Neural cell (in vitro differentiated cells): ENCODE results near the gene TBC1D16. TPM values are rescaled to one million over a fixed set of nuclear protein-coding genes. Genes with fewer than 3 reads are reported as not detected.

Experiments used
- H2AFZ ChIP-seq: fragments of 200-600, 300-800 bp; sonication (generic), shearing (Covaris generic); 2 replicates; pipeline ENCODE4 v1.6.0; 2014; ENCODE audit warnings: low read depth, mild to moderate bottlenecking, antibody characterized with exemption, low read length, moderate library complexity
- H3F3A ChIP-seq: fragments of 200-600 bp; shearing (Covaris generic); 2 replicates; pipeline ENCODE4 v1.6.1; 2016; ENCODE audit warnings: mild to moderate bottlenecking, moderate library complexity, mixed read lengths, antibody characterized with exemption, low read length; ENCODE audit not compliant: insufficient read depth, poor library complexity, severe bottlenecking
- H3K27ac ChIP-seq: fragments of 200-600, 300-800 bp; sonication (generic), shearing (Covaris generic); 2 replicates; pipeline ENCODE4 v1.5.1; 2014; ENCODE audit warnings: mild to moderate bottlenecking, low read length, moderate library complexity
- H3K27me3 ChIP-seq: fragments of 300-800, 200-600 bp; sonication (generic), shearing (Covaris generic); 2 replicates; pipeline ENCODE4 v1.6.0; 2014; ENCODE audit warnings: mild to moderate bottlenecking, low read depth, low read length, moderate library complexity; ENCODE audit not compliant: insufficient read depth
- H3K36me3 ChIP-seq: fragments of 300-800, 200-600 bp; sonication (generic), shearing (Covaris generic); 2 replicates; pipeline ENCODE4 v1.5.1; 2014; ENCODE audit warnings: mild to moderate bottlenecking, antibody characterized with exemption, low read length, moderate library complexity; ENCODE audit not compliant: insufficient read depth
- H3K4me2 ChIP-seq: fragments of 300-800, 200-600 bp; sonication (generic), shearing (Covaris generic); 2 replicates; pipeline ENCODE4 v1.6.0; 2014; ENCODE audit warnings: mild to moderate bottlenecking, low read length
- H3K4me3 ChIP-seq: fragments of 300-800, 200-600 bp; sonication (generic), shearing (Covaris generic); 2 replicates; pipeline ENCODE4 v1.5.1; 2014; ENCODE audit warnings: mild to moderate bottlenecking, low read length, moderate library complexity
- H3K79me2 ChIP-seq: fragments of 200-600 bp; shearing (Covaris generic); replicated peaks from 2 replicates; pipeline ENCODE4 v1.6.0; 2014; ENCODE audit warnings: mild to moderate bottlenecking, low read length, moderate library complexity; ENCODE audit not compliant: insufficient read depth
- H3K9ac ChIP-seq: fragments of 300-800, 200-600 bp; sonication (generic), shearing (Covaris generic); 2 replicates; pipeline ENCODE4 v1.6.1; 2016; ENCODE audit warnings: mild to moderate bottlenecking, low read length, mixed read lengths
- H3K9me2 ChIP-seq: fragments of 200-600 bp; shearing (Covaris generic); 2 replicates; pipeline ENCODE4 v1.6.1; 2016; ENCODE audit warnings: mild to moderate bottlenecking, low read length, mixed read lengths; ENCODE audit not compliant: insufficient read depth
- H3K9me3 ChIP-seq: fragments of 200-600, 300-800 bp; sonication (generic), shearing (Covaris generic); 2 replicates; pipeline ENCODE4 v1.6.1; 2016; ENCODE audit warnings: mild to moderate bottlenecking, mixed run types, low read length, moderate library complexity, mixed read lengths
- H4K20me1 ChIP-seq: fragments of 200-600 bp; shearing (Covaris generic); 2 replicates; pipeline ENCODE4 v1.6.1; 2016; ENCODE audit warnings: mild to moderate bottlenecking, mixed run types; ENCODE audit not compliant: insufficient read depth
- EP300 ChIP-seq: fragments of 450-650 bp; conservative IDR thresholded peaks from 2 replicates; pipeline ENCODE4 v1.6.1; 2014; ENCODE audit warnings: antibody characterized with exemption, mild to moderate bottlenecking, moderate library complexity; ENCODE audit not compliant: poor library complexity, severe bottlenecking
- EZH2 ChIP-seq: fragments of 200-600, 300-800 bp; shearing (Covaris generic), sonication (generic); IDR thresholded peaks from 2 replicates; pipeline ENCODE4 v1.6.1; 2014; ENCODE audit warnings: antibody characterized with exemption, low read length, borderline replicate concordance, mild to moderate bottlenecking; ENCODE audit not compliant: insufficient read depth, poor library complexity, severe bottlenecking
- MXI1 ChIP-seq: fragments of 450-650 bp; conservative IDR thresholded peaks from 2 replicates; pipeline ENCODE4 v1.6.1; 2014; ENCODE audit warnings: antibody characterized with exemption, mild to moderate bottlenecking; ENCODE audit not compliant: poor library complexity, severe bottlenecking
- POLR2AphosphoS5 ChIP-seq: IDR thresholded peaks from 2 replicates; pipeline ENCODE4 v1.6.1; 2012
- RAD21 ChIP-seq: fragments of 450-650 bp; conservative IDR thresholded peaks from 2 replicates; pipeline ENCODE4 v1.6.1; 2014; ENCODE audit warnings: antibody characterized with exemption, mild to moderate bottlenecking, moderate library complexity
- REST ChIP-seq: IDR thresholded peaks from 2 replicates; pipeline ENCODE4 v1.6.1; 2012; ENCODE audit warnings: borderline replicate concordance
- SMC3 ChIP-seq: fragments of 450-650 bp; conservative IDR thresholded peaks from 2 replicates; pipeline ENCODE4 v1.6.1; 2014; ENCODE audit warnings: antibody characterized with exemption, mild to moderate bottlenecking, moderate library complexity; ENCODE audit not compliant: poor library complexity
- TAF1 ChIP-seq: IDR thresholded peaks from 2 replicates; pipeline ENCODE4 v1.6.1; 2012; ENCODE audit warnings: low read depth
- polyA plus RNA-seq: library from polyadenylated mRNA; depleted of rRNA; stranded (reverse); fragments of >200 nt; gene quantifications from 2 replicates; pipeline ENCODE4 v1.2.3, GENCODE V29; 2014
- TF ChIP-seq, protein P1 (sequence below): fragments of 450-650 bp; IDR thresholded peaks from 2 replicates; pipeline ENCODE4 v1.5.1; 2014; ENCODE audit warnings: antibody characterized with exemption, mild to moderate bottlenecking, moderate library complexity; ENCODE audit not compliant: poor library complexity, severe bottlenecking

TBC1D16 gene
- polyA plus RNA-seq, 1 donor from 2014 or later, result 19.8 TPM

GRCh38 chr17:80036715-80037477 is 1.2 kb upstream of the TBC1D16 start:
- H3K9me2 ChIP-seq, result no peaks in the 10 kb centered on the region
- H3K27ac ChIP-seq, result peak overlapping the region; percentile 99
- peak overlapping the region; percentile 34 for H2AFZ ChIP-seq
- H4K20me1 ChIP-seq, result no peaks in the 10 kb centered on the region
- H3K27me3 ChIP-seq, result no peaks in the 10 kb centered on the region
- peak overlapping the region; percentile 89 for H3K4me2 ChIP-seq
- peak overlapping the region; percentile 99 for H3K9ac ChIP-seq
- H3K36me3 ChIP-seq, result no peaks in the 10 kb centered on the region
- TF ChIP-seq REST, result peak; percentile 20
- TF ChIP-seq MXI1, result peak; percentile 88
- TF ChIP-seq RAD21, result peak; percentile 48
- no peak for TF ChIP-seq POLR2AphosphoS5
- TF ChIP-seq SMC3, result peak; percentile 53
- no peaks in the 10 kb centered on the region for H3F3A ChIP-seq
- no peaks in the 10 kb centered on the region for H3K9me3 ChIP-seq
- peak overlapping the region; percentile 92 for H3K4me3 ChIP-seq
- H3K79me2 ChIP-seq, result peaks cover 40% of the 10 kb centered on the region

- Histone ChIP-seq H3K9me2 (no peaks in the 10 kb centered on the region), H3F3A (no peaks in the 10 kb centered on the region), H3K36me3 (no peaks in the 10 kb centered on the region), H3K4me3 (peak within 1 kb of the TSS; percentile 94), H3K9me3 (no peaks in the 10 kb centered on the region), H2AFZ (peak within 1 kb of the TSS; percentile 73), H3K27me3 (no peaks in the 10 kb centered on the region), H3K9ac (peak within 1 kb of the TSS; percentile 99), H3K79me2 (peaks cover 45% of the 10 kb centered on the region), H3K27ac (peak within 1 kb of the TSS; percentile 99), H4K20me1 (no peaks in the 10 kb centered on the region), H3K4me2 (peak within 1 kb of the TSS; percentile 89)
- peak; percentile 72 for TF ChIP-seq REST
- TF ChIP-seq, protein P1, sequence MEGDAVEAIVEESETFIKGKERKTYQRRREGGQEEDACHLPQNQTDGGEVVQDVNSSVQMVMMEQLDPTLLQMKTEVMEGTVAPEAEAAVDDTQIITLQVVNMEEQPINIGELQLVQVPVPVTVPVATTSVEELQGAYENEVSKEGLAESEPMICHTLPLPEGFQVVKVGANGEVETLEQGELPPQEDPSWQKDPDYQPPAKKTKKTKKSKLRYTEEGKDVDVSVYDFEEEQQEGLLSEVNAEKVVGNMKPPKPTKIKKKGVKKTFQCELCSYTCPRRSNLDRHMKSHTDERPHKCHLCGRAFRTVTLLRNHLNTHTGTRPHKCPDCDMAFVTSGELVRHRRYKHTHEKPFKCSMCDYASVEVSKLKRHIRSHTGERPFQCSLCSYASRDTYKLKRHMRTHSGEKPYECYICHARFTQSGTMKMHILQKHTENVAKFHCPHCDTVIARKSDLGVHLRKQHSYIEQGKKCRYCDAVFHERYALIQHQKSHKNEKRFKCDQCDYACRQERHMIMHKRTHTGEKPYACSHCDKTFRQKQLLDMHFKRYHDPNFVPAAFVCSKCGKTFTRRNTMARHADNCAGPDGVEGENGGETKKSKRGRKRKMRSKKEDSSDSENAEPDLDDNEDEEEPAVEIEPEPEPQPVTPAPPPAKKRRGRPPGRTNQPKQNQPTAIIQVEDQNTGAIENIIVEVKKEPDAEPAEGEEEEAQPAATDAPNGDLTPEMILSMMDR, result peak; percentile 49
- TF ChIP-seq POLR2AphosphoS5, result peak; percentile 86
- peak; percentile 47 for TF ChIP-seq SMC3
- TF ChIP-seq EZH2, result no peak
- TF ChIP-seq MXI1, result peak; percentile 96
- TF ChIP-seq TAF1, result peak; percentile 75
- TF ChIP-seq RAD21, result peak; percentile 42
- TF ChIP-seq EP300, result peak; percentile 66
These were observed 454 bp upstream of the TBC1D16 start, which contains the start of gene CCDC40 for GRCh38 chr17:80035937-80036714. Gene CCDC40 (plus strand): TSS chr17:80036642. CDS start chr17:80036663, 21 bp downstream.
